HG03097 (cell line): ENCODE data around the gene ANKRD34B.

Experiments
- ATAC-seq: cut with Tn5 transposase; IDR thresholded peaks from one replicate; pipeline ENCODE4 v1.9.1; 2021; ENCODE audit not compliant: unreplicated experiment, low FRiP score

Gene ANKRD34B

DNA sequence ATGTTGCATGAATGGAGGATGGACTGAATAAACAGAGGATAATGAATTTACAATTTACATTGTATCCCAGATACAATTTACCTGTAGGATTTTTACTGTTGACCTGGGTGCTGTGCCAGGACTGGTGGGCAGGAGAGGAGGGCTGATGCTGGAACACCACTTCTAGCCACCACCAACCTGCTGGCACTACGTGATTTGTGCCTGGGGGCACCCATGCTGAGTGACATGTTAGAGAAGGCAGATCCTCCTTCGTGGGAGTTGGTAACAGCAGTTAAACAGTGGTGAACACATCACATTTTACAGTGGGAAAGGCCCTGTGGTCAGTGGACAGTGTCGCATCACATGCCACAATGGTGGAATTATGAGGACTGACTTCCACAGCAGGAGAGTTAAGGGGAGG, 3.0 kb upstream of the ANKRD34B start:
- no peak for ATAC-seq

DNA sequence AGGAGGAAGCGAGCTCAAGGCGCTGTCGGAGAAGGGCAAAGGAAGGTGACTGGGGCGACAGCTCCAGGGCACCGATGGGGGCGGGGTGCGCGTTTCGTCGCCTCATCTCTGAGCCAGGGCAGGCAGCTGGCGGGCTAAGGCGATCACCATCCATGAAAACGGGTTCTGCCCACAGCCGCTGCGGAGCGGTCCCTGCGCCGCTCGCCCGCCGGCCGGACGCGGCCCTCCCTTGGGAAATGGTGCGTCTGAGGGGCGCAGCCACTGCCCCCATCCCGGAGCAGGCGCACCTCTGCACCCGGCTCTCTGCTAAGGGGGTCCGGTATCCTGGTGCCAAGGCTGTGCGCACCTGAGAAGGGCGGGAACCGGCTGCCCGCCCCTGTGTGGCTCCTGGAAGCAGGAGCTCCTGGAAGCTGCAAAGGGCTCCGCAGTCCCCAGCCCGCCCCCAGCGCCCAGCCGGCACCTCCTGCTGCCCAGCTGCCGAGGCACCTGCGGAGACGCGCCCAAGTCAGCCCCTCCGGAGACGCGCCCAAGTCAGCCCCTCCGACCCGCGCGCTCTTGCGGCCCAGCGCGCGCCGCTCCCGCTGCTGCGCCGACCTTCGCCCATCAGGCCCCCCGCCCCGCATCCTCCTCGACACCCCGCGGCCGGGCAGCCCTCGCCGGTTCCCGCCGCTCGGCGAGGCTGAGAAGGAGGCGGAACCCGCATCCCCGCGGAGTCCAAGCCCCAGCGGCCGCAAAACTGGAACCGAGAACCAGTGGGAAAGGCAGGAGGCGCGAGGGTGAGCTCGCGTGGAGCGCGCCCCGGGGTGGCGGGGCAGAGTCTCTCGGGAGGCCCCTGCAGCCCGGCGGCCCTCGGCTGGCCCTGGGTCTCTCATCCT, 757 bp downstream of the ANKRD34B start:
- ATAC-seq = no peak

DNA sequence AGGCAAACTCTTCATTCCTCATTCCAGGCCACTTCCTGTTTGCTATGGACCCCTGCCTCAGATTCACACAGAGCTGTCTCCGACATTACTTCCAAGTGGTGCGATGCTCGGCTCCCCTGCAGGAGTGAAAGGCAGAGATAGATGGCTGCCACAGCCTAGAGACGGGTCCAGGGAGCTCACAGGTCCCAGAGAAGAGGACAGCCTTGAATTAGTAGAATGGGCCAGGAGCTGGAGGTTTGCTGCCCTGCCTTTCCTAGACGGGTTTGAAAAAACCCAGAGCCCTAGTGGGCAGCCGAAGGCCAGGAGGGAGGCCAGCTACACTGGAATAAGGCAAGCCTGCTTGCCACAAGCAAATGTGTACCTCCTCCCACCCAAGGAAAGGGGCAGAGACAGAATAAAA, 1.8 kb downstream of the ANKRD34B start:
- ATAC-seq = no peak

DNA sequence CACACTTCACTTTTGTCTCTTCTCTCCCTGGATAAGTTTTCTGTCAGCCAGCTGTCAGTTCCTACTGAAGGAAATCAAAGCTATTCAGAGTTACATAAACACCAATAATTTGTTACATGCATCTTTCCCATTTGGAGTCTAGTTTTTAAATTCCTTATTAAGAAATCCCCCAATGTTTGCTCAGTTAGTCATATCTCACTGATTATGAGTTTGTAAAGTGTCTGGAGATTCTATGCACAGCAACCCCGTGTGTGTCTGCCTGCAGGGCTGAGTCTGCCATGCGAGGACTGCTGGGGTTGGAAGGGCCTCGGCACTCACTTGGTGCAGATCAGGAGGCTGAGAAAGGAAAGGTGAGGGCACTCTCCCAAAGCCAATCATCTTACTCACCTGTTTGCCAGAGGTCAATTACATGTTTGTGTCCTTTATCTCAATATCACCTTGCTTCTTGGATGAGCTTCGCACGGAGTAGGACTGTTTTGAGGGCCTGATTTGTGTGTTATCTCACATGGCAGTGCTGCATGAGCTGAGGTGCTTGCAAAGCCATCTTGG, 3.3 kb downstream of the ANKRD34B start:
- ATAC-seq = no peak

DNA sequence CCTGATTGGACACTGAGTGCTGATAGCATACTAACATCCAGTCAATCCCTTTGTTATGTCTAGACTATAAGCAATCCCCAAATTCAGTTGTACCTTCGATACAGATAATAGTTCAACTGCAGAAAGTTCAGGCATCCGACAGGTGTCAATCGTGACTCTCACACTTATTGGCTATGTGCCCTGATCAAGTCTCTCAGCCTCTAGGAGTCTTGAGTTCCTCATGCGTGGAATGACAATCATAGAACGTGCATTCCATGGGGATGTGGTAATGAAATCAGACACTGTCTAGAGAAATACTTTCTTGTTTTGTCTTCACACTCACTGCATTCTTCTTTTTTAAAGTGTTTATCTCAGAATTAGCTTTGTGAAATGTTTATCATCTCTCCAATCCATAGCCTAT, 4.8 kb downstream of the ANKRD34B start:
- ATAC-seq = no peak

DNA sequence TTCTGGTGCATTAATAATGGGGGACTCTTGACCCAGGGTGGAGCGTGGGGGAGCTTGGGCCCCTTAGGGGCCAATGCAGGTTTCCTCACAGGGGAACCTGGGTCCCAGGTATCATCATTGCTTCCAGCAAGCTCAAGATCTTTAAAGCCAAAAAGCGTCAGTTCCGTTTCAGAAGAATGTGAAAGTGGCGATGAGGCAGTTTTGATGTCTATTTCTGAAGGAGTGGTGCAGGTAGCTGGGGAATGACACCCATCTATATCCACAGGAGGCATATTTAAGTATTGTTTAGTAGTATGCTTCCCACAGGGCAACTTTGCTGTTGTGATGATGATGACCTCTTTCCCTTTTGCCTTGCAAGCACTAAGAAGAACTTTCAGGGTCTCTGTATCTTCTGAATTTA, 10.8 kb downstream of the ANKRD34B start:
- ATAC-seq = no peak

DNA sequence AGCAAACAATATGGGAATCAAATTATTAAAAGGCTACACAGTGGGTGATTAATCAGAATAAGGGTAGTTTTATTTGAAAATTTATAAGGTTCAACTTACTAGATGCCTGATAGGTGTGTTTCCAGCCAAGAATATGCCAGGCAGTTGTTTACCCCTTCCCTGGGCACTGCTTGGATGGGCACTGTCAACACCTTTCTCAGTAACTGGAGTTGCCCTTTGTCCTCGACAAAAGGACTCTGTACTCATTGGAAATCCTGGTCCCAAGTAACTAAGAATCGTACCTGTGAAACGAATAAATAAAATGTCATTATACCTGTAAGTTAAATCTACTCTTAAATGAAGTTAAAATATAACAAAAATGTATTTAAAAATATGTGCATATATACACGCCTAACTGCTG, 15.0 kb downstream of the ANKRD34B start:
- ATAC-seq = no peak

DNA sequence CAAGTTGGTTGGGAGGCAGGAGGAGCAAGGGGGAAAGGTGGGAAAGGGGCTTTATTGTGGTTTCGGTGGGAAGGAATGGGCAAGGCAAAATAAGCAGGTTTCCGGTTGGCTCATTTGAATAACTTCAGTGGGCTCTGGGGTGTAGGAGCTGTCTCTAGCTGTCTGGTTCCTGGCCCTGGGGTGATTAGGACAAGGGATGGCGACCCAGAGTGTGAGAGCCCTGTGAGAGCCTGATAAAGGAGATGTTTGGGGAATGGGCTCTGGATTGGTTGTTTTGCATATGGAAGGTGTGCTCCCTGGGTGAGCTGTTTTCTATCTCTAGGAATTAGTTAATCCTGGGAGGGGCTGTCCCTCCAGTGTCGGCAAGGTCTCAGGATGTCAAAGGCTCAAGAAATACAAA, 15.4 kb downstream of the ANKRD34B start:
- no peak for ATAC-seq

DNA sequence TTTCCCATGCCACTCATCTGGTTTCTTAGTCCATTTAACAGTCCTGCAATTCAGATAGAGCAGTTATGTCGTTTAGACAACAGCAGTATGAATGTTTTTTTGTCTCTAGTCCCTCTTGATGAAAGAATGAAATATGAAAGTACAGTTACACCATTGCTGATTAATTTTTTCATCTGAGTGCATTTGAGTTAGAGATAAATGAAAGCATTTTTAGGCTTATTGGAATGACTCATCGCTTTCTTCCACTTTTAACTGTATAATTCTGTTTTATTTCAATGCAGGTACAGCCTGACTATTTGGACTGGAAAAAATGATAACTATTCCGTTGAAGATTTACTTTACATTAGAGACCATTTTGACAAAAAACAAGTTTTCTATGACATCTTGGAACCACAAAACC, 28.7 kb downstream of the ANKRD34B start:
- no peak for ATAC-seq

DNA sequence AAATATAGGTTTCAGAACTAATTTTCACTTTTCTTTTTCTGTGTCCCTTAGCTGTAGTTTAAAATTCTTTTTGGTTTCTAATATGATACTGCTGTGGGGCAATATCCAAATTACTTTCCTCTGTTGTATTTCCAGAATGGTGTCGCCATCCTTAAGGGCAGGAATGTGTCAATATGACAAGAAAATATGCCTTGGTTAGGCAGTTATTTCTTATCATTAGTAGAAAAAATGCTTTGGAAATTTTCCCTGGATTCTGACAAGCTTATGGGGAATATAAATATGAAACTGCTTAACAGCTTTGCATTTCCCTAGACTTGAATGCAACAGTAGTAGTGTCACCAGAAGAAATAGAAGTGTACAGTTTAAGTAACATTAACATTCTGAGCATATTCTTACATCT, 29.4 kb downstream of the ANKRD34B start:
- no peak for ATAC-seq

DNA sequence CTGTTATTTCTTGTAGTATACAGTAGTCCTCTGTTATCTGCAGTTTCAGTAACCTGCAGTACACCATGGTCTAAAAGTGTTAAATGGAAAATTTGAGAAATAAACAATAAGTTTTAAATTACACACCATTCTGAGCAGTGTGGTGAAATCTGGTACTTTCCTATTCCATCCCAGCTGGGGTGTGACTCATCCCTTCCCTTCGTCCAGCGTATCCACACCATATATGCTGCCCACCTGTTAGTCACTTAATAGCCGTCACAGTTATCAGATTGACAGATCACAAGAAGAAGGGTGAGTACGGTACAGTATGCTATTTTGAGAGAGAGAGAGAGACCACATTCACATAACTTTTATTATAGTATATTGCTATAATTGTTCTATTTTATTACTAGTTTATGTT, 53.3 kb downstream of the ANKRD34B start:
- no peak for ATAC-seq

DNA sequence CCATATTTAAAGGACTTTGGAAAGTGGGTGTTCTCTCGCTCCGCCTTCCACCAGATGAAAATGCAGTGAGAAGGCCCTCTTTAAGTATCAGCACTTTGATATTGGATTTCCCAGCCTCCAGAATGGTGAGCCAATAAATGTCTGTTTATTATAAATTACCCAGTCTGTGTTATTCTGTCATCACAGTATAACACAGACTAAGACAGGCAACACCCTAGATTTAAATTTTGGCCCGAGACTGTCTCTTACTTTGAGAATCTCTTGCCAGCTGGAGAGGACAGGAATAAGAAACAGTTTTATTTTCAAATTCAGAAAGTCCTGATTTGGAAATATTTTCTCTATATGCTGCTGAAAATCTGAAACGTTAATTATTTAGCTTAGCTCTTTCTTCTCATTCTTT, 60.7 kb downstream of the ANKRD34B start:
- ATAC-seq = no peak

DNA sequence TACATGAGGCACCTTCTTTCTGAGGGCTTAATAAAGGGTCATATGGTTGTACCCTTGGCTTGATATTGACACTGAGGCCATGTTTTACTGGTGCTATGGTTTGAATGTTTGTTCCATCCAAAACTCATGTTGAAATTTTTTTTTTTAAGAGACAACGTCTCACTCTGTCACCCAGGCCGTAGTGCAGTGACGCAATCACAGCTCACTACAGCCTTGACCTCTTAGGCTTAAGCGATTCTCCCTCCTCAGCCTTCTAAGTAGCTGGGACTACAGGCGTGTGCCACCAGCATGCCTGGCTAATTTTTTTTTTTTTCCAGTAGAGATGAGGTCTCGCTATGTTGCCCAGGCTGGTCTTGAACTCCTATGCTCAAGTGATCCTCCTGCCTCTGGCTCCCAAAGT, 61.2 kb downstream of the ANKRD34B start:
- ATAC-seq = no peak

DNA sequence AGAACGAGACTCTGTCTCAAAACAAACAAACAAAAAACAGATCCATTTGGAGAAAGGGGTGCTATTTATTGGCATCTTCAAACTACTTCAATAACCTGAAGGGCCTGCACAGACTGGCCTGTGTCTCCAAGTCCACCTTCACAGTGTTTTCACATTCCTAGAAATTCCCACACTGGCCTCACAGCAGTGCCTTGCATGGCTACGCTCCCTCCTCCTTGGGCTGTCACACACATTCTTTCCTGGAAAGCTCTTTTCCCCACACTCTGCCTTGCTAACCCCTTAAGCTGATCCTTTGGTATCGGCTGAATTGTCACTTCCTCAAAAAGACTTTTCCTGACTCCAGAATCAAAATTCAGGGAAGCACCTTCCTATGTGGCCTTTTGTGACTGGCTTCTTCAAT, 62.4 kb downstream of the ANKRD34B start:
- no peak for ATAC-seq
